Liver (tissue), 2 donors: ENCODE data around the gene SPON2.

Source experiments
- RAD21 ChIP-seq, 2 donors: IDR thresholded peaks; 2 replicates each; pipeline ENCODE4 v1.6.1; 2016; ENCODE audit warnings: antibody characterized with exemption in 2 of 2, mild to moderate bottlenecking in 2 of 2
- TF ChIP-seq, protein P1 (sequence below): IDR thresholded peaks from 2 replicates; pipeline ENCODE4 v1.6.1; 2016; ENCODE audit warnings: antibody characterized with exemption, mild to moderate bottlenecking
- TF ChIP-seq, protein P2 (sequence below): IDR thresholded peaks from 2 replicates; pipeline ENCODE4 v1.6.1; 2016; ENCODE audit warnings: antibody characterized with exemption
- donor health status: healthy.

- TF ChIP-seq, protein P1, sequence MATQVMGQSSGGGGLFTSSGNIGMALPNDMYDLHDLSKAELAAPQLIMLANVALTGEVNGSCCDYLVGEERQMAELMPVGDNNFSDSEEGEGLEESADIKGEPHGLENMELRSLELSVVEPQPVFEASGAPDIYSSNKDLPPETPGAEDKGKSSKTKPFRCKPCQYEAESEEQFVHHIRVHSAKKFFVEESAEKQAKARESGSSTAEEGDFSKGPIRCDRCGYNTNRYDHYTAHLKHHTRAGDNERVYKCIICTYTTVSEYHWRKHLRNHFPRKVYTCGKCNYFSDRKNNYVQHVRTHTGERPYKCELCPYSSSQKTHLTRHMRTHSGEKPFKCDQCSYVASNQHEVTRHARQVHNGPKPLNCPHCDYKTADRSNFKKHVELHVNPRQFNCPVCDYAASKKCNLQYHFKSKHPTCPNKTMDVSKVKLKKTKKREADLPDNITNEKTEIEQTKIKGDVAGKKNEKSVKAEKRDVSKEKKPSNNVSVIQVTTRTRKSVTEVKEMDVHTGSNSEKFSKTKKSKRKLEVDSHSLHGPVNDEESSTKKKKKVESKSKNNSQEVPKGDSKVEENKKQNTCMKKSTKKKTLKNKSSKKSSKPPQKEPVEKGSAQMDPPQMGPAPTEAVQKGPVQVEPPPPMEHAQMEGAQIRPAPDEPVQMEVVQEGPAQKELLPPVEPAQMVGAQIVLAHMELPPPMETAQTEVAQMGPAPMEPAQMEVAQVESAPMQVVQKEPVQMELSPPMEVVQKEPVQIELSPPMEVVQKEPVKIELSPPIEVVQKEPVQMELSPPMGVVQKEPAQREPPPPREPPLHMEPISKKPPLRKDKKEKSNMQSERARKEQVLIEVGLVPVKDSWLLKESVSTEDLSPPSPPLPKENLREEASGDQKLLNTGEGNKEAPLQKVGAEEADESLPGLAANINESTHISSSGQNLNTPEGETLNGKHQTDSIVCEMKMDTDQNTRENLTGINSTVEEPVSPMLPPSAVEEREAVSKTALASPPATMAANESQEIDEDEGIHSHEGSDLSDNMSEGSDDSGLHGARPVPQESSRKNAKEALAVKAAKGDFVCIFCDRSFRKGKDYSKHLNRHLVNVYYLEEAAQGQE, result no peak
- TF ChIP-seq RAD21 (IDR thresholded peaks at IDR 0.05), result no peak
- TF ChIP-seq, protein P2, sequence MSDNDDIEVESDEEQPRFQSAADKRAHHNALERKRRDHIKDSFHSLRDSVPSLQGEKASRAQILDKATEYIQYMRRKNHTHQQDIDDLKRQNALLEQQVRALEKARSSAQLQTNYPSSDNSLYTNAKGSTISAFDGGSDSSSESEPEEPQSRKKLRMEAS, result no peak
These were observed 14.8 kb upstream of the SPON2 start for GRCh38 chr4:1187182-1187581.
